Neural progenitor cell (in vitro differentiated cells): ENCODE data around the gene ARHGAP15.

Experiments
- CTCF ChIP-seq: fragments of 200-600 bp; sonication (generic); IDR thresholded peaks from 2 replicates; pipeline ENCODE4 v1.5.1; 2017; ENCODE audit warnings: antibody characterized with exemption, mild to moderate bottlenecking
- EZH2 ChIP-seq: fragments of 200-600 bp; sonication (generic); IDR thresholded peaks from 2 replicates; pipeline ENCODE4 v1.6.1; 2017; ENCODE audit warnings: antibody characterized with exemption, mild to moderate bottlenecking, moderate library complexity

- TF ChIP-seq EZH2, result no peak
- no peak for TF ChIP-seq CTCF
Measured at GRCh38 chr2:143300536-143300935, 171.3 kb downstream of the ARHGAP15 start.
